Measurements from ENCODE around the gene TNFRSF18.

- TF ChIP-seq CTCF (conservative IDR thresholded peaks at IDR 0.05; ENCODE audit: low read length) (no peak), EZH2phosphoT487 (IDR thresholded peaks at IDR 0.05; ENCODE audit: borderline replicate concordance) (no peak)
Measured at GRCh38 chr1:1255611-1256010, 49.2 kb upstream of the TNFRSF18 start.
